Measurements from ENCODE around the gene SH3BGR. TPM values are rescaled to one million over a fixed set of nuclear protein-coding genes. Genes with fewer than 3 reads are reported as not detected.

Gene SH3BGR
- total and polyA plus RNA-seq, 2 donors from 2014 or later, result 4.0 to 12.2 TPM

DNA sequence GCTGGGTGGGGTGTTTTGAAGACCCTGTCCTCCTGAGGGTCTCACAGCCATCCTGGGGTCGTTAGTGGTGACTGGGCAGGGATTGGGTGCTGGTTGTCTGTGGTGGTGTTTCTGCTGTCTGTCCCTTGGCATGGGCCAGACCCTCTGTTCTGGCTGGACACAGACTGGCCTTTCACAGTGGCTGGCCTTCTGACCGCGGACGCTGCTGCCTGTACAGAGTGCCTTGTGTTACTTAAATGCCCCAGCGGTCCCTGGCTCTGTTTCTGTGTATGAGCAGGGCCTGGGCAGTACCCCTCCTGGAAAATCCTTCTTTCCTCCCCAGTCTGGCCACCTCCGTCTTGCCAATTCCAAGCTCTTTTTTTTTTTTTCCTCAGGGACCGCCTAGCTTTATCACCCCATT is 50.9 kb downstream of the SH3BGR start:
- no peak for DNase-seq
- intact Hi-C loops (cut with DNase I), result no loop called here
- H3K9ac ChIP-seq (ENCODE audit: low read length in 3 of 3), result no peak overlapping the region
- no peaks in the 10 kb centered on the region for H3K36me3 ChIP-seq (ENCODE audit: control insufficient read depth in 2 of 3, insufficient read depth in 3 of 3, low read length in 3 of 3)
- H3K9me3 ChIP-seq (ENCODE audit: control insufficient read depth in 2 of 3, insufficient read depth in 1 of 3, low read length in 3 of 3), result no peaks in the 10 kb centered on the region
- no peak overlapping the region for H3K27ac ChIP-seq (ENCODE audit: low read depth in 2 of 2, low read length in 2 of 2)
- TF ChIP-seq, protein P1, sequence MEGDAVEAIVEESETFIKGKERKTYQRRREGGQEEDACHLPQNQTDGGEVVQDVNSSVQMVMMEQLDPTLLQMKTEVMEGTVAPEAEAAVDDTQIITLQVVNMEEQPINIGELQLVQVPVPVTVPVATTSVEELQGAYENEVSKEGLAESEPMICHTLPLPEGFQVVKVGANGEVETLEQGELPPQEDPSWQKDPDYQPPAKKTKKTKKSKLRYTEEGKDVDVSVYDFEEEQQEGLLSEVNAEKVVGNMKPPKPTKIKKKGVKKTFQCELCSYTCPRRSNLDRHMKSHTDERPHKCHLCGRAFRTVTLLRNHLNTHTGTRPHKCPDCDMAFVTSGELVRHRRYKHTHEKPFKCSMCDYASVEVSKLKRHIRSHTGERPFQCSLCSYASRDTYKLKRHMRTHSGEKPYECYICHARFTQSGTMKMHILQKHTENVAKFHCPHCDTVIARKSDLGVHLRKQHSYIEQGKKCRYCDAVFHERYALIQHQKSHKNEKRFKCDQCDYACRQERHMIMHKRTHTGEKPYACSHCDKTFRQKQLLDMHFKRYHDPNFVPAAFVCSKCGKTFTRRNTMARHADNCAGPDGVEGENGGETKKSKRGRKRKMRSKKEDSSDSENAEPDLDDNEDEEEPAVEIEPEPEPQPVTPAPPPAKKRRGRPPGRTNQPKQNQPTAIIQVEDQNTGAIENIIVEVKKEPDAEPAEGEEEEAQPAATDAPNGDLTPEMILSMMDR (IDR thresholded peaks at IDR 0.05; ENCODE audit: borderline replicate concordance, extremely low read depth, insufficient read depth), result no peak
- FAIRE-seq, result no peak
- no peak overlapping the region for H3K4me3 ChIP-seq (ENCODE audit: low read length in 3 of 3)
- no peaks in the 10 kb centered on the region for H3K27me3 ChIP-seq (ENCODE audit: control insufficient read depth, insufficient read depth, low read length)
- no peaks in the 10 kb centered on the region for H3K4me1 ChIP-seq (ENCODE audit: control insufficient read depth in 2 of 3, insufficient read depth in 2 of 3, low read depth in 1 of 3, low read length in 3 of 3)

DNA sequence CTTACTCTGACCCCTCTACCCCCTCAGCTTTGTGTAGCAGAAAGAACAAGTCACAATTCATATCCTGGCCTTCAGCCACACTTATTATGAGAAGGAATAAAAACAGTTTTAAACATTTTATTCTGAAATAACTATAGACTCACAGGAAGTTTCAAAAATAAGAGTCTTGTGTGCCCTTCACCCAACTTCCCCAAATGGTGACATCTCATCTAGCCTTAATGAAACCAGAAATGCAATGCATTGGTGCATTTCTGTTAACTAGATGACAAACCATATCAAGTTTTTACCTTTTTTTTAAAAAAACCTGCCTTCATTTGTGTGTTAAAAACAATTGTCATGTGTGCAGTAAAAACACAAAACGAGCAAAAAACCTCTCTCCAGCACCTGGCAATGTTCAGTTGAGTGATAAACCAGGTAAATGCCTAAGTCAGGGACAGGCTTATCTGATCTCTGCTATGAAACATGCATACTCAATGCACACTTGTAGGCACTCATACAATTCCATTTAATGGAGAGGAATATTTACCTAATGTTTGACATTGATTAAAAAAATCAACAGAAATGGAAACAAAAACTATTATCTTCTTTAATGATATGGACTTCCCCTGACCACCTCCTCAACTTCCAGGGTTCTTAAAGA is 51.5 kb downstream of the SH3BGR start:
- no peak overlapping the region for H3K4me3 ChIP-seq (ENCODE audit: low read length in 3 of 3)
- H3K27me3 ChIP-seq (ENCODE audit: control insufficient read depth, insufficient read depth, low read length), result no peaks in the 10 kb centered on the region
- no peaks in the 10 kb centered on the region for H3K4me1 ChIP-seq (ENCODE audit: control insufficient read depth in 2 of 3, insufficient read depth in 2 of 3, low read depth in 1 of 3, low read length in 3 of 3)
- DNase-seq, result no peak
- intact Hi-C loops (cut with DNase I), result no loop called here
- H3K9me3 ChIP-seq (ENCODE audit: control insufficient read depth in 2 of 3, insufficient read depth in 1 of 3, low read length in 3 of 3), result no peaks in the 10 kb centered on the region
- no peak overlapping the region for H3K9ac ChIP-seq (ENCODE audit: low read length in 3 of 3)
- TF ChIP-seq, protein P1 (IDR thresholded peaks at IDR 0.05; ENCODE audit: borderline replicate concordance, extremely low read depth, insufficient read depth), result no peak
- no peak for FAIRE-seq
- H3K27ac ChIP-seq (ENCODE audit: low read depth in 2 of 2, low read length in 2 of 2), result no peak overlapping the region
- no peaks in the 10 kb centered on the region for H3K36me3 ChIP-seq (ENCODE audit: control insufficient read depth in 2 of 3, insufficient read depth in 3 of 3, low read length in 3 of 3)

- intact Hi-C loops (cut with DNase I), result no loop called here
- TF ChIP-seq, protein P1 (IDR thresholded peaks at IDR 0.05; ENCODE audit: borderline replicate concordance, extremely low read depth, insufficient read depth), result no peak
- Histone ChIP-seq H3K9ac (ENCODE audit: low read length in 3 of 3) (no peak overlapping the region), H3K9me3 (ENCODE audit: control insufficient read depth in 2 of 3, insufficient read depth in 1 of 3, low read length in 3 of 3) (no peaks in the 10 kb centered on the region), H3K27ac (ENCODE audit: low read depth in 2 of 2, low read length in 2 of 2) (no peak overlapping the region), H3K4me3 (ENCODE audit: low read length in 3 of 3) (no peak overlapping the region), H3K27me3 (ENCODE audit: control insufficient read depth, insufficient read depth, low read length) (no peaks in the 10 kb centered on the region), H3K36me3 (ENCODE audit: control insufficient read depth in 2 of 3, insufficient read depth in 3 of 3, low read length in 3 of 3) (no peaks in the 10 kb centered on the region), H3K4me1 (ENCODE audit: control insufficient read depth in 2 of 3, insufficient read depth in 2 of 3, low read depth in 1 of 3, low read length in 3 of 3) (no peaks in the 10 kb centered on the region)
- FAIRE-seq (no peak), DNase-seq (no peak)
These were observed 52.5 kb downstream of the SH3BGR start for GRCh38 chr21:39504230-39504629.

- FAIRE-seq, result no peak
These were observed 58.5 kb downstream of the SH3BGR start for GRCh38 chr21:39510240-39510639.

More at GRCh38 chr21:39510240-39510639, 58.5 kb downstream of the SH3BGR start:
- no peaks in the 10 kb centered on the region for H3K9me3 ChIP-seq (ENCODE audit: control insufficient read depth in 2 of 3, insufficient read depth in 1 of 3, low read length in 3 of 3)
- TF ChIP-seq, protein P1 (IDR thresholded peaks at IDR 0.05; ENCODE audit: borderline replicate concordance, extremely low read depth, insufficient read depth), result no peak
- no peaks in the 10 kb centered on the region for H3K36me3 ChIP-seq (ENCODE audit: control insufficient read depth in 2 of 3, insufficient read depth in 3 of 3, low read length in 3 of 3)
- H3K27ac ChIP-seq (ENCODE audit: low read depth in 2 of 2, low read length in 2 of 2), result no peak overlapping the region
- no peaks in the 10 kb centered on the region for H3K27me3 ChIP-seq (ENCODE audit: control insufficient read depth, insufficient read depth, low read length)
- intact Hi-C loops (cut with DNase I), result no loop called here
- DNase-seq, result no peak
- H3K9ac ChIP-seq (ENCODE audit: low read length in 3 of 3), result no peak overlapping the region
- H3K4me1 ChIP-seq (ENCODE audit: control insufficient read depth in 2 of 3, insufficient read depth in 2 of 3, low read depth in 1 of 3, low read length in 3 of 3), result no peaks in the 10 kb centered on the region
- no peak overlapping the region for H3K4me3 ChIP-seq (ENCODE audit: low read length in 3 of 3)
